Measurements from ENCODE around the gene DOCK4.

DOCK4 gene

DNA sequence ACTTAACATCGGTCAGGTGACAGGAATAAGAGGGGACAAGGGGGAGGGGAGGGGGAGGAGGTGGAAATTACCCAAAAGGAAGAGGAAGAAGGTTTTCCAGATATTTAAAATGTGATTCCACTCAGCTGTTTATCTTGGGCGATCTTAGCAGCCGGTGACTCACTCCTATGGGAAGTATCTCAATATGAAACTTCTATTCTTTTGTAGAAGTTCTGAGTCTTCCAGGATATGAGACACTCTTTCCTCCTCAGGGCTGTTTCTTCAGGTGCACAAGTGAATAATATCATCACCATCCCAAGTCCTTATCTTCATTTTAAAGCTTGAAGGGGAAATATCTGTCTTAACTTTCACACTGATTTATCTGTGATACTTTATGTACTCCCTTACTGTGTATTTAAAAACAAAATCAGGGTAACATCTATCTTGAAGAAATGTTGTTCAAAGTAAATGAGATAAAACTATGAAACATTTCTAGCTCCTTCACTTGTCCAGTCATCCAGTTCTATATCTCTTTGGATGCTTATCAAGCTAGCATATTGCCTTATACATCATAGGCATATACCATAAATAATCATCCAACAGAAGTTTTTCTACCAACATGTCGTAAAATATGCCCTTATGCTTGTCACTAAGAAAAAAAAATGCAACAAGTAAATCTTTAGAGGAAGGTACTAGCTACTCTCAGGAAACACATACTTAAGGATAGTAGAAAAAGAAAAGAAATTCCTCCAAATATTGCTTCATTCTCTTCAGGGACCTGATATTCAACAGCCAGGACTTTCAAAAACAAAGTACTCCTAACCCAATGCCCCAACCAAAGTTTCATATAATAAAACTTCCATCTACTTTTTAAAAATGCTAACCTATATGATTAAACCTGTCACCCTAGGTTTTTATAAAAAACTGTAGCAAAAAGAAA, 13.7 kb downstream of the DOCK4 start:
- no peak overlapping the region for H3K27ac Mint-ChIP-seq
- intact Hi-C loops (cut with micrococcal nuclease) = no loop called here
- no peaks in the 10 kb centered on the region for H3K36me3 Mint-ChIP-seq (ENCODE audit: low read depth)
- H3K4me1 Mint-ChIP-seq (ENCODE audit: low read depth) = peaks cover 37% of the 10 kb centered on the region
- no peaks in the 10 kb centered on the region for H3K27me3 Mint-ChIP-seq
- H3K4me3 Mint-ChIP-seq = no peak overlapping the region
- peaks cover 8% of the 10 kb centered on the region for H3K9me3 Mint-ChIP-seq

- H3K9me3 Mint-ChIP-seq = peaks cover 8% of the 10 kb centered on the region
- intact Hi-C loops (cut with micrococcal nuclease) = no loop called here
Observed at GRCh38 chr7:112190120-112190519, 16.1 kb downstream of the DOCK4 start.

DNA sequence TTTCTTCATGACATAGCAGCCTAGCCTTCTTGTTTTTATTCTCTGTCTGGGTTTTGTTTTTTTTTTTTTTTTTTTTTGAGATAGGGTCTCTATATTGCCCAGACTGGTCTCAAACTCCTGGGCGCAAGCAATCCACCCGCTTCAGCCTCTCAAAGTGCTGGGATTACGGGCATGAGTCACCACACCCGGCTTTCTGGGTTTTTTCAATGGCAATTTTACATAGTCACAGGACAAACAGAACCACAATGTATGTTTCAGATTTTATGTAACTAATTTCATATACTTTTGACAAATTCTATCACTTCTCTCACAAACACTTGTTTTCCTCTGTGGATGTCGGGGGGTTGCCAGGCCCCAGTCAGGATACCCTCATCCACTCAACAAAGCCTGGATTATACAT, 16.5 kb downstream of the DOCK4 start:
- H3K9me3 Mint-ChIP-seq = peaks cover 8% of the 10 kb centered on the region
- no peak overlapping the region for H3K4me3 Mint-ChIP-seq
- H3K27me3 Mint-ChIP-seq = no peaks in the 10 kb centered on the region
- peak overlapping the region; percentile 10 for H3K27ac Mint-ChIP-seq
- H3K4me1 Mint-ChIP-seq (ENCODE audit: low read depth) = peaks cover 57% of the 10 kb centered on the region
- intact Hi-C loops (cut with micrococcal nuclease) = no loop called here
- H3K36me3 Mint-ChIP-seq (ENCODE audit: low read depth) = no peaks in the 10 kb centered on the region

More at GRCh38 chr7:112190120-112190519, 16.1 kb downstream of the DOCK4 start:
- no peak overlapping the region for H3K4me3 Mint-ChIP-seq
- H3K27me3 Mint-ChIP-seq = no peaks in the 10 kb centered on the region
- H3K36me3 Mint-ChIP-seq (ENCODE audit: low read depth) = no peaks in the 10 kb centered on the region
- peaks cover 52% of the 10 kb centered on the region for H3K4me1 Mint-ChIP-seq (ENCODE audit: low read depth)
- peak overlapping the region; percentile 10 for H3K27ac Mint-ChIP-seq

- peaks cover 54% of the 10 kb centered on the region for H3K4me1 Mint-ChIP-seq (ENCODE audit: low read depth)
- no peak overlapping the region for H3K27ac Mint-ChIP-seq
- no peak overlapping the region for H3K4me3 Mint-ChIP-seq
- no peaks in the 10 kb centered on the region for H3K9me3 Mint-ChIP-seq
- intact Hi-C loops (cut with micrococcal nuclease) = no loop called here
- no peaks in the 10 kb centered on the region for H3K36me3 Mint-ChIP-seq (ENCODE audit: low read depth)
- H3K27me3 Mint-ChIP-seq = no peaks in the 10 kb centered on the region
Observed at GRCh38 chr7:112188257-112188656, 17.9 kb downstream of the DOCK4 start.

DNA sequence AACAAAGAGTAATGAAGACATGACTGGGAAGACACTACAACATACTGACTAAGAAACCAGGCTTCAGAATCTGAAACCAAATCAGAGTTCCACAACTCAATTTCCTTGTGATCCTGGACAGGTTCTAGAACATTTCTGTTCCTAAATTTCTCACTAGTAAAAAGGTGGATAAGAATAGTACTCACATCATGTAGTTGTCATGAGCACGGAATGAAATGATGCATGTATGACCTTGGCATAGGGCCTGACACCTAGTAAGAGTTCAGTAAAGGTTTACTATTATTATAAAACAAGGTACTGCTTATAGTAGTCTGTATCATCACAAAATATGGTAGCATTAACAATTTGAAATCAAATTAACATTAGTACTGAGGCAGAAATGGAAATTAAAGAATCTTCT, 19.9 kb downstream of the DOCK4 start:
- Mint-ChIP-seq H3K27me3 (no peaks in the 10 kb centered on the region), H3K36me3 (ENCODE audit: low read depth) (no peaks in the 10 kb centered on the region), H3K4me3 (no peak overlapping the region), H3K9me3 (no peaks in the 10 kb centered on the region), H3K27ac (no peak overlapping the region), H3K4me1 (ENCODE audit: low read depth) (peaks cover 55% of the 10 kb centered on the region)
- intact Hi-C loops (cut with micrococcal nuclease) = no loop called here

DNA sequence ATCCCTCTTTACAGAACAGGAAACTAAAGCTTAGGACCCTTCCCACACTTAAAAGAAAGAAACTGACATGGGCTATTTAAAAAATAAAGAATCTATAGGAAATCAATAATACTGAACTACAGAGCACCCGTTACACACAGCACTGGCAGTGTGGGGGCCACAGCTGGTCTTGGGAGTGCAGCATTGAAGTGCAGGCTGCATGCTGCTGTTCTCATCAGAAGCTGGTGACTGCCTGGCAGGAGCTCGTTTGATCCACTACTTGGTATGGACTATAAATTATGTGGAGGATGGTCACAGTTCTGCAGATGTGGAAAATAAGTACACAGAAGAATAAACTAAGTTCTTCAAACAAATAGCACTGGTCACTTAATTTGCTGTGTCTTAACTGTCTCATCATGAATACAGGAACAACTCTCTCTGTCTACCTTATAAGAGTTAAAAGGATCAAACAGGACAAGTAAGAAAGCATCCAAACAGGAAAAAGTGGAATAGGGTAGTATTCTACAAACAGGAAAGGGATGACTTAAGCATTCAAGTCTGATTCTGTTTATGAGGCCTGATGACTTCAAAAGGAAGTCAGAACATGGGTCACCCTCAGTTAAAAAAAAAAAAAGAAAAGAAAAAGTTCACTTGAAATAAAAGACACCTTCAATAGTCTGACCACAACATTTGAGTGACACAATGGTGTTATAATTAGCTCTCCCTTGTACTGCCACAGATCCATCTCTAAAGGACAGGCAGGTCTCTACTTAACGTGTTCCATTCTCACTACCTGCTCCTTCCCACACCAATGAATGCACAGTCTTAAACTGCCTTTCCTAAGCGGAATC, 21.0 kb downstream of the DOCK4 start:
- intact Hi-C loops (cut with micrococcal nuclease) = no loop called here
- peaks cover 2% of the 10 kb centered on the region for H3K27me3 Mint-ChIP-seq
- no peak overlapping the region for H3K4me3 Mint-ChIP-seq
- no peaks in the 10 kb centered on the region for H3K9me3 Mint-ChIP-seq
- peaks cover 44% of the 10 kb centered on the region for H3K4me1 Mint-ChIP-seq (ENCODE audit: low read depth)
- H3K27ac Mint-ChIP-seq = no peak overlapping the region
- no peaks in the 10 kb centered on the region for H3K36me3 Mint-ChIP-seq (ENCODE audit: low read depth)

DNA sequence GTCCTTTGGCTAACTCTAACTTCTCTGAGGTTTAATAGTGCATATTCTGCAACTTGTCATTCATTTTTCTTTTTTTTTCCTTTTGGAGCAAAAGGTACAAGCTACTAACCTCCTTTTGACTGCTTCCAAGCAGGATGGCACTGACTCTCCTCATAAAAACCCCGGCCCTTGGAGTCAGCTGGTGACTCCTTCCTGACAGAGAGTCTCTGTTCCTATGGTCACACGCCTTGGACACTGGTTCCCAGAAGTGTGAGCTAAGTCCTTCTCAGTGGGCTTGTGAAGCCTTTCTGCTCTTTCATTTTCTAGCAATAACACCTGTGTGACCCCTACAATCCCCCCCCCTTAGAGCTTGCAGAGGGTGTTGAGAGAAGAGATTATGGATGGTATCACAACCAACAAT, 21.7 kb downstream of the DOCK4 start:
- H3K4me1 Mint-ChIP-seq (ENCODE audit: low read depth) = peaks cover 39% of the 10 kb centered on the region
- no peaks in the 10 kb centered on the region for H3K9me3 Mint-ChIP-seq
- H3K27ac Mint-ChIP-seq = no peak overlapping the region
- H3K4me3 Mint-ChIP-seq = no peak overlapping the region
- H3K36me3 Mint-ChIP-seq (ENCODE audit: low read depth) = no peaks in the 10 kb centered on the region
- H3K27me3 Mint-ChIP-seq = peaks cover 2% of the 10 kb centered on the region
- intact Hi-C loops (cut with micrococcal nuclease) = no loop called here

DNA sequence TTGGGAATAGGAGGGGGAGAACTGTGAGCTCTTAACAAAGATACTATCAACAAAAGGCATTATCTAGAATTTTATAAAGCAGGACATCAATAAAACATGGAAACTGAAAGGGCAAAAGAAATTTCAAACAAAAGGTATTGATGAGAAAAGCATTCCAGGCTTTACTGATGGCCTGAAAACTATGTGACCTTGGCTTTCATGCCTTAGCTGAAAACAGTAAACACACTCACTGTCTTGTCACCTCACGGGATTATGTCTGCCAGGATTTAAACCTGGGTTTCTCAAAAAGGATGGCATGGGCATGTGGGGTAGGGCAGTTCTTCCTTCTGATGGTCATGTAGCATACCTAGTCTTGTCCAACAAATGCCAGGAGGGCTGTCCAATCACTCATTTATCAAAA, 22.9 kb downstream of the DOCK4 start:
- Mint-ChIP-seq H3K27me3 (peaks cover 2% of the 10 kb centered on the region), H3K36me3 (ENCODE audit: low read depth) (no peaks in the 10 kb centered on the region), H3K27ac (no peak overlapping the region), H3K4me3 (no peak overlapping the region), H3K9me3 (no peaks in the 10 kb centered on the region), H3K4me1 (ENCODE audit: low read depth) (peaks cover 39% of the 10 kb centered on the region)
- intact Hi-C loops (cut with micrococcal nuclease) = no loop called here

GRCh38 chr7:112182749-112183148, 23.4 kb downstream of the DOCK4 start:
- H3K4me1 Mint-ChIP-seq (ENCODE audit: low read depth) = peaks cover 39% of the 10 kb centered on the region
- H3K36me3 Mint-ChIP-seq (ENCODE audit: low read depth) = no peaks in the 10 kb centered on the region
- H3K27me3 Mint-ChIP-seq = peaks cover 2% of the 10 kb centered on the region
- intact Hi-C loops (cut with micrococcal nuclease) = no loop called here
- H3K4me3 Mint-ChIP-seq = no peak overlapping the region
- no peak overlapping the region for H3K27ac Mint-ChIP-seq
- H3K9me3 Mint-ChIP-seq = no peaks in the 10 kb centered on the region

GRCh38 chr7:112180223-112180622, 26.0 kb downstream of the DOCK4 start:
- intact Hi-C loops (cut with micrococcal nuclease) = no loop called here
- Mint-ChIP-seq H3K36me3 (ENCODE audit: low read depth) (no peaks in the 10 kb centered on the region), H3K9me3 (no peaks in the 10 kb centered on the region), H3K27me3 (peaks cover 2% of the 10 kb centered on the region), H3K27ac (no peak overlapping the region), H3K4me3 (no peak overlapping the region), H3K4me1 (ENCODE audit: low read depth) (peaks cover 23% of the 10 kb centered on the region)

GRCh38 chr7:112176693-112177415, 29.3 kb downstream of the DOCK4 start:
- Mint-ChIP-seq H3K4me3 (no peak overlapping the region), H3K36me3 (ENCODE audit: low read depth) (no peaks in the 10 kb centered on the region), H3K4me1 (ENCODE audit: low read depth) (peaks cover 6% of the 10 kb centered on the region), H3K9me3 (no peaks in the 10 kb centered on the region), H3K27ac (no peak overlapping the region), H3K27me3 (peaks cover 2% of the 10 kb centered on the region)
- intact Hi-C loops (cut with micrococcal nuclease) = no loop called here

DNA sequence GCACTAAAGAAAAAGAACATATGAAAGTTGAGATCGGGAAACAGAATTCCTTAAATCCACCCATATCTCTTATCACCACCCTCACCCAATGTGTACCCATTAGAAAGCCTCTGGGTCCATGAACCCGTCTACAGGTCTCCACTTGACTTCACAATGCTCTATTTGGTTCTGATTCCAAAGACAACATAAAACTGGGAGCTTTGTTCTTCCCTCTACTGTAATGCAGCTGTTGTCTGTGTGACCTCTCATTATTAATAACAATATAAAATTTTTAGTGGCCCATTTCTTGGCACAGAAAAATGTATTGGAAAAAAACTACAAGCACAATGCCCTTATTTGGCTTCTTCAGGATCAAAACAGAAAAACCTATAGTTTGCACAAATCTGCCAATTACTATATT, 30.0 kb downstream of the DOCK4 start:
- intact Hi-C loops (cut with micrococcal nuclease) = no loop called here
- no peak overlapping the region for H3K27ac Mint-ChIP-seq
- H3K36me3 Mint-ChIP-seq (ENCODE audit: low read depth) = no peaks in the 10 kb centered on the region
- H3K27me3 Mint-ChIP-seq = peaks cover 2% of the 10 kb centered on the region
- no peak overlapping the region for H3K4me3 Mint-ChIP-seq
- H3K4me1 Mint-ChIP-seq (ENCODE audit: low read depth) = peaks cover 6% of the 10 kb centered on the region
- no peaks in the 10 kb centered on the region for H3K9me3 Mint-ChIP-seq

- H3K27me3 Mint-ChIP-seq = no peaks in the 10 kb centered on the region
- H3K4me3 Mint-ChIP-seq = no peak overlapping the region
- peaks cover 6% of the 10 kb centered on the region for H3K4me1 Mint-ChIP-seq (ENCODE audit: low read depth)
- H3K36me3 Mint-ChIP-seq (ENCODE audit: low read depth) = peaks cover 1% of the 10 kb centered on the region
- H3K27ac Mint-ChIP-seq = no peak overlapping the region
- H3K9me3 Mint-ChIP-seq = no peaks in the 10 kb centered on the region
- intact Hi-C loops (cut with micrococcal nuclease) = no loop called here
Observed at GRCh38 chr7:112174192-112174591, 32.0 kb downstream of the DOCK4 start.

GRCh38 chr7:112173568-112173905, 32.7 kb downstream of the DOCK4 start:
- peaks cover 5% of the 10 kb centered on the region for H3K36me3 Mint-ChIP-seq (ENCODE audit: low read depth)
- H3K9me3 Mint-ChIP-seq = no peaks in the 10 kb centered on the region
- no peaks in the 10 kb centered on the region for H3K27me3 Mint-ChIP-seq
- no peak overlapping the region for H3K27ac Mint-ChIP-seq
- no peak overlapping the region for H3K4me3 Mint-ChIP-seq
- peaks cover 6% of the 10 kb centered on the region for H3K4me1 Mint-ChIP-seq (ENCODE audit: low read depth)
- intact Hi-C loops (cut with micrococcal nuclease) = no loop called here
